Epithelial cell of prostate (primary cell): ENCODE measurements around the gene AKAP8L.
A peak's percentile ranks its signal among the peaks of the same experiment; 100 is the strongest.

Experiments
- DNase-seq: peaks from one replicate; pipeline ENCODE4 v3.0.0-alpha.2; 2011; ENCODE audit warnings: low read depth, low spot score
- H3K27ac ChIP-seq: fragments of 450-650 bp; 2 replicates; pipeline ENCODE4 v1.5.1; 2017; ENCODE audit warnings: mild to moderate bottlenecking

The AKAP8L gene

DNA sequence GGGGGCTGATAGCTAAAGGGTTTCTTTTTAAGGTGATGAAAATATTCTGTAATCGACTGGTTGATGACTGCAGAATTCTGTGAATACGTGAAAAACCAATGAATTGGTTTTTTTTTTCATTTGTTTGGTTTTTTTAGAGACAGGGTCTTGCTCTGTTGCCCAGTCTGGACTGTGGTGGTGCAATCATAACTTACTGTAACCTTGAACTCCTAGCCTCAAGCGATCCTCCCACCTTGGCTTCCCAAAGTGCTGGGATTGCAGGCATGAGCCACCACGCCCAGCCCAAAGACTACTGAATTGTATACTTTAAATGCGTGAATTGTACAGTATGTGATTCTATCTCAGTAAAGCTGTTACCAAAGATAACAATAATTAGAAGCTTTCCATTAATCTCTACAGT is 24.4 kb downstream of the AKAP8L start:
- no peak for DNase-seq
- H3K27ac ChIP-seq = no peak overlapping the region

DNA sequence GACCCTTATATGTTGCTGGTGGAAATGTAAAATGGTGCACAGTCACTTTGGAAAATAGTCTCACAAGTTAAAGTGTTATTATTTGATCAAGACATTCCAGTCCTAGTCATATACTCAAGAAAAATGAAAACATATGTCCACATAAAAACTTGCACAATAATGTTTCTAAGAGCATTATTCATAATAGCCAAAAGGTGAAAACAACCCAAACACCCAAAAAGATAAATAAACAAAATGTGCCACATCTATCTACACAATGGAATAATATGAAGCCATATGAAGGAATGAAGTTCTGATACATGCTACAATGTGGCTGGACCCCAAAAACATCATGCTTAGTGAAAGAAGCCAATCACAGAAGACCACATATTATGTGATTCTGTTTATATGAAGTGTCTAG is 24.8 kb downstream of the AKAP8L start:
- no peak for DNase-seq
- H3K27ac ChIP-seq = no peak overlapping the region

DNA sequence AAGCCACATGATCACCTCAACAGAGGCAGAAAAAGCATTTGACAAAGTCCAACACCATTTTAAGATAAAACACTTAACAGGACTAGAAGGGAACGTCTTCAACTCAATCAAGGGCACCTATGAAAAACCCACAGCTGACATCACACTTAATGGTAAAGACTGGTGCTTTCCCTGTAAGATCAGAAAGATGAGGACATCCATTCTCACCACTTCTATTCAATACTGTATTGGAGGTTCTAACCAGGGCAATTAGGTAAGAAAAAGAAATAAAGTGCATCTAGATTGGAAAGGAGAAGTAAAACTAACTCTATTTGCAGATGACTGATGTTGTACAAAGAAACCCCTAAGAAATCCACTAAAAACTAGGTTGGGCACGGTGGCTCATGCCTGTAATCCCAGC is 28.0 kb downstream of the AKAP8L start:
- no peak for DNase-seq
- no peak overlapping the region for H3K27ac ChIP-seq

DNA sequence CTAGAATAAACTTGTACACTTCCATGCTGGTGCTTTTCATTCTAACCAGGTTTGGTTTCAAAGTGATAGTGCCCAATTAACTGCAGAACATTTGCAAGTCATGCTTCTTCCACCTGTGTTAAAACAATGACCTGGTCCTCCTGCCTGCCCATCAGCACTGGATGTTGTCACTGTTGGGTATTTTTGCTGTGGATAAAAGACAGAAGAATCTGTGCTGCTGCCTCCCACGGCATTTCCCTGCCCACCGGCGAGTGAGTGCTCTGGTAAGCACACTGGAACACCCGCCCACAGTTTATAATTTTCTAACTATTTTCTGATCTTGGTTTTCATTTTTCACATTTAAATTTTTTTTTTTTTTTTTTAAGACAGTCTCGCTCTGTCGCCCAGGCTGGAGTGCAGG is 36.9 kb downstream of the AKAP8L start:
- H3K27ac ChIP-seq = peak overlapping the region; percentile 93
- DNase-seq = no peak

DNA sequence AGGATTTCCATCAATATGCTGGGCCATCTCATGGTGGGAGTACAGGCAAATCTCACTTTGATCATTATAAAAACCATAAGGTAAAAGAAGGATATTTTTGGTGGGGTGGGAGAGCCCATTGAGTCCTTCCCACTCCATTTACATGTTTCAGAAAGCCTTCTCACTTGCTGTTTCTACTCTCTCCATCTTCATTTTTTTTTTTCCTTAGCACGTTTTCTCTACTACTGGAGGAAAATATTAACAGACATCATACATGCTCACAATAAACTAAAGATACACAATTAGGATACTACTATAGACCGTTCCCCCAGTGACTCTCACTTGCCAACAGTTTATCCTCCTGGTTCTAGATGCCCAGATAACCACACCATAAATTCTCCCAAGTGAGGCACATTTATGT is 37.4 kb downstream of the AKAP8L start:
- H3K27ac ChIP-seq = peak overlapping the region; percentile 93
- DNase-seq = no peak

DNA sequence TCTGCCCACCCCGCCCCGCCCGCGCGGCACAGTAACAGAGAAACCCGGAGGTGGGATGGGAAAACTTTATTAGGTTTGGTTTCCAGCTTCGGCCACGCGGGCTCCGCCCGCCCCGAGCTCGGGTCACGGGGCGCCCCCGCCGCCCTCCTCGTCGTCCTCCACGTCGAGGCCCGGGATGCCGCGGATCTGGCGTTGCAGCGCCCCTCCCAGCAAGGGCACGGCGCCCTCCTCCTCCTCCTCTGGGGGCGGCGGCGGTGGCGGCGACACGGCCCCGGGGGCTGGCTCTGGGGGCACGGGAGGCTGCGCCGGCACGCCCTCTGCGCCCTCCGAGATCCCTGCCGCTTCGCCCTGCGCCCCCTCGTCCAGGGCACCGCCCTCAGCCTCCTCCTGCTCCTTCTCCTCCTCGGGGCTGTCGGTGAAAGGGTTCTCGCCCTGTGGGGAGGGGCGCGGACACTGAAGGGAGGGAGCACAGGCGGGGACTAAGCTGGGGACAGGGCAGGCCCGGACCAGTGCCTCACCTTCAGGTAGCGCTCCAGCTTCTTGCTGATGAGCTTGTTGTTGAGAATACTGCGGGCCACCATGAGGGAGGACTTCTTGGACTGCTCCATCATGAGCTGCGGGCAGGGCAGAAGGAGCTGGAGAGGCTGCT is 38.7 kb downstream of the AKAP8L start:
- peak; percentile 22 for DNase-seq
- H3K27ac ChIP-seq = peak overlapping the region; percentile 93

DNA sequence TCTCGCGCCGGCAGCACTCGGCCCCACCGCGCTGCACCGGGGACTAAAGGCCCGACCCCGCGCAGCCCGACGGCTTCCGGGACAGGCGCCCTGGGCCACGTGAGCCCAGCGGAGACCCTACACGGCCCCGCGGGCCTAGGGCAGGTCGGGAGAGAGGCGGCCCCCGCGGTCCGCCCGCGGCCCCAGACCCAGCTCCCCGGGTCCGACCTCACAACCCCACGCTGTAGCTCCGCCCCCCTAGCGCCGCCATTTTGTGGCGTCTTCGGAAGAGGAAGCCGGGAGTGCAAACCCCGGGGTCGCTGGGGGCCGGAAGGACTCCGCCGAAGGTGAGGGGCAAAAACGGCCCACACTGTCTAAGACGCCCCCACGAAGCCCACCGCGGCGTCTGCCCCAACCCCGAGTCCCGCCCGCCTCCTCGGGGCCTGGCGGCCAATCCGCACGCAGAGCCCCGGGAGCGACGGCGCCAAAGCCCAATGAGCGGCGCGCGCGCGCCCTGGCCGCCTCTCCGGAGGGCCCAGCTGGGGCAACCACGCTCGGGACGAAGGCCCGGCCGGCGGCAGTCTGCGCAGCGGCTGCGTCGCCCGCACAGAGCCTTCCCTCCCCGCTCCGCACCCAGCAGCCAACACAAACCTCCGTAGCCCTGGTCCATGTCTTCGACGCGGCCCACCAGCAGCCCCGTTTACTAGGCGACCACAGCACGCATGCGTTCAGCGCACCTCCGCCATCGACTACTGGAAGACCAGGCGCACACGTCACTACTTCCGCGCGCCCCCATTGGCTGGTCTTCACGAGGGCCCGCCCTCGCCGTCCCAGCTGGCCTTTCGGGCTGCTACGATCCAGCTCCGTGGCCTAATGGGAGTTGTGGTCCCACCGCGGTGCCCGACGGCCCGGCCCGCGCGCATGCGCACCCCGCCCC is 39.4 kb downstream of the AKAP8L start, which contains the start of gene AKAP8:
Gene AKAP8 (minus strand): TSS at position 705 of the 916 bp plus-strand sequence. CDS start 56 bp downstream, at position 649.
- peak within 1 kb of the TSS; percentile 93 for H3K27ac ChIP-seq
- DNase-seq = peak; percentile 93

DNA sequence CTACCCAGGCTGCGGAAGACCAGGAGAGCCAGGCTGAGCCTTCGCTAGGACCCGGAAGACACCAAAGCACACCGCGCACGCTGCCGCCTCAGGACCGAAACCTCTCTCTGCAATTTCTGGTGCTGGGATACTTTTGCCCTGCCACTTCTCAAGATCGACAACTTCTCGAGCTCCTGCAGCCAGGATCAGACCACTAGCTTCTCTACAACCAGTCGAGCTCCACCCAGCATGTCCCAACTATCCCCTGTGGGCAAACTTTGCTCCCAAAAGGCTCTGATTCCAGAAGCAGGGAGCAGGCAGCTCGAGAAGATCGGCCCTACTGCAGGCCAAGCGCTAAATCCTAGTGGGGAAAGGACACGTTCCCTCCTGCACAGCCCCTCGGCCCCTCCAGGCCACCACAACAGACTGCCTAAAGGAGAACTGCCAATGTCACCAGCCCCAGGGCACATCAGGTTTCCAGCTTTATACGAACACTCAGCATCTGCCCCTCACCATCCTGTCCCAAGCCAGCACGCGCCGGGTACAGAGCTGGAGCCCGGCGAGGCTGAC is 40.2 kb downstream of the AKAP8L start:
- H3K27ac ChIP-seq = peak overlapping the region; percentile 93
- no peak for DNase-seq

DNA sequence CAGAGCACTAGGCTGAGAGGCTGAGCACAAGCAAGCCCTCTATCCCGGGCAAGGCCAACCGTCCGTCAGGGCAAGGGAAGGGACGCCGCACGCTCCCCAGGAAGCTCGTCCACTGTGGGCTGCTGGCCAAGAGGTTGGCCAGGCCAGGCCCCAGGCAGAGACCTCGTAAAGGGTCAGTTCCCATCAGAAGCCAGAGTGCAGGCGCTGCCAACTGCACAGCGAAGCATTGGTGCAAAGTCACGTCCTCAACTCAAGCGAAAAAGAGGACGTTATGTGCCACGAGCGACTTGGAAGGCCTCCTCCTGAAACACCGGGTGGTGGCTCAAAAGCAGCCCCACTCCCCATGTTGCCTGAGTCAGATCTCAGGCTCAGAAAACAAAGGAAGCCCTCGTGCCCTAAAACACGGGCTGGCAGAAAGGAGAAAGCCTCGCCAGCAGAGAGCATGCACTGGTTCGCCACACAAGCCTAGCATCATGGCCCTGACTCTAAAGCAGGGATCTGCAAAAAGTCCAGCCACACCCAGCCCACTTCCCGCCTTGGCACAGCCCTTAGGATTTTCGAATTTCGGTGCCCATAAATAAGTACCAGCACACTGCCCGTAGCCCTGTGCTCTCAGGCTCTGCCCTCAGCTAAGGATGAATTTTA is 43.9 kb downstream of the AKAP8L start:
- no peak overlapping the region for H3K27ac ChIP-seq
- no peak for DNase-seq

DNA sequence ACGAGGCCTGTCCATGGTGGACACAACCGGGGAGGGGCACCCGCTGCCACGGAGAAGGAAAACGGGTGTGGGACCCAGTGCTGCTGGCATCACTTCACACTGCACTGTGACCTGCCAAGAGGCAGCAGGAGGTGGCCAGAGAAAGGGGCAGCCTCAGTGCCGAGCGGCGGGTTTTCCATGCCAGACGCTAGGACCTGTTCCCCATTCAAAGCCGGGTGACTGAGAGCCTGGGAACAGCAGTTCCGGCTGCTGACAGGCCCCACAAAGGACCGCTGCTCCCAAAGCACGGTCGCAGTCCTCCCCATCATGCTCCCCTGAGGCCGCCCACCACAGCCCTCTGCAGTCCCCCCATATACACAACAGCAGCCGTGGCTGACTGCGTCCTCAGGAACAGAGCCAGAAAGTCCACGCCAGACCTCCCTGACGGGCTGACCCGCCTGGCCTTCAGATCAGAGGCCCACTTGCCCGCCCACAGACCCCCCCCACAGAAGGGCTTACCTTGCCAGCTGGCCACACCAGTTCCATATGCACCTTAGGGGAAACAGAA is 44.6 kb downstream of the AKAP8L start:
- no peak for DNase-seq
- H3K27ac ChIP-seq = no peak overlapping the region

DNA sequence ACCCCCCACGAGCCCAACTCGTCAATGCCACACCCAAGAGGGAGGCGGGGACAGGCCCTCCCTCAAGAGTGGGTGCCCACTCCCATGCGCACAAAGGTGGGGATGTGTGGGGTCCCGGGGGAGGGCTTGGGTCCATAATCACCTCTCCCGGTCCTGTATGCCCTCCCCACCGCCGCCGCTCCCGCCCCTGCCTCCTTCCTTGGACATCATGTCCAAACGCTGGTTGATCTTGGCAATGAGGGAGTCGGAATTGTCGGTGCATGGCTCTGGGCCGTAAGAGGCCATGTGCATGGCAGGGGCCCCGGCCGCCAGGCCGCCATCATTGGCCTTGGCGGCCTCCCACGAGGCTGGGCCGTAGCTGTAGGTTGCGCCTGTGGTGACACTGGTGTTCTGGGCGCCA is 45.1 kb downstream of the AKAP8L start:
- no peak for DNase-seq
- no peak overlapping the region for H3K27ac ChIP-seq

DNA sequence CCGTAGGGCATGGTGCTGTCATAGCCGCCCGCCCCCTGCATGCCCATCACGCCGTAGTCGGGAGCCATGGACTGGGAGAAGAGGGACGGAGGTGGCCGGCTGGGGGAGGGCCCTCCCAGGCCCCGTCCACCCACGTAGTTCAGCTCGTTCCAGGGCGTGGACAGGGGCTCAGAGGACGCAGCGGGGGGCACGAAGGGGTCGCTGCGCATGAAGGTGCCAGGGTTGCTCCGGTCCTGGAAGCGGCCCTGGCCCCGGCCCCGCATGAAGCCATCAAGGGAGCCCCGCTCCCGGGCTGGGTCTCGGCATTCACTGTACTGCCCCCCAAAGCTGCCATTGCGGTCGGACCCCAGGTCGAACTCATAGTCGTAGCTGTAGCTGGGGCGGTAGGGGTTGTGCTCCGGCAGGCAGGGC is 45.9 kb downstream of the AKAP8L start:
- DNase-seq = no peak
- no peak overlapping the region for H3K27ac ChIP-seq

DNA sequence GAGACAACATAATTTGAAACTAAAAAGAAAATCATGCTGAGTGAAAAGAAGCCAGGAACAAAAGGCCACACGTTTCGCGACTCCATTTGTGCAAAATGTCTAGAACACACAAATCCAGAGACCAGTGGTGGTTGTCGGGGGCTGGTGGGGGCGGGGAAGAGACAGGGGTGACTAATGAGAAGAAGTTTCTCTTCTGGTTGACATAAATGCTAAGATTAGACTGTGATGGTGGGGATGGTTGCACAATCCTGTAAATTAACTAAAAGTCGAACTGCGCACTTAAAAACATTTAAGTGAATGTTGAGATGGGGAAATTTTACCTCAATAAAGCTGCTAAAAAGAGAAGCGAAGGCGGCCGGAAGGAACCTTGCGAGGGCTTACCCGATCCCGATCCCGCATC is 46.3 kb downstream of the AKAP8L start:
- H3K27ac ChIP-seq = no peak overlapping the region
- DNase-seq = no peak

DNA sequence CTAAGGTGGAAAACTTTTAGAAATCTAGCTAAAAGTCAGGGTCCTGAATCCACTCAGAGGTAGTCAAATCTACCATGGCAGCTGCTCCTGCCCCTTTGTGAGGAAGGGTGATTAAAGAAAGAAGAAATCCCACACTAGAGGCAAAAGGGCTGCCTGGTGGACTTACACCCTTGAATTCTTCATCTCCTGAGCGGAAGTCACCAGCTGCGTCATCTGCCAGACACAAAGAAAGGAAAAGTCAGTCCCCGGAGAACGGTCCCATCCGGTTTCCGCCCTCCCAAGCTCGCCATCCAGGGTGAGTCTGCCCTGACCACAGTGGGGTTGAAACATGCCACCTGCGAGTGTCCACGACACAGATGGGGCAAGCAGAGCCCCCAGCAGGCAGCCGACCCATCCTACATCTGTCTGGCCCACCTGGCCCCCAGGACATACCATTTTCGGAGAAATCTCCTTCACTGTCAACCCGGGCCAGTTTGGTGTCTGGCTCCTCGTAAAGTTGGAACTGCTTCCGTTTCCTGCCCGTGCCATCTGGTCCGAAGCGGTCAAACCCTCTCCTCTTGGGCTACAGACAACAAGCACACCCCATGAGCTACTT is 46.9 kb downstream of the AKAP8L start:
- DNase-seq = no peak
- H3K27ac ChIP-seq = no peak overlapping the region

DNA sequence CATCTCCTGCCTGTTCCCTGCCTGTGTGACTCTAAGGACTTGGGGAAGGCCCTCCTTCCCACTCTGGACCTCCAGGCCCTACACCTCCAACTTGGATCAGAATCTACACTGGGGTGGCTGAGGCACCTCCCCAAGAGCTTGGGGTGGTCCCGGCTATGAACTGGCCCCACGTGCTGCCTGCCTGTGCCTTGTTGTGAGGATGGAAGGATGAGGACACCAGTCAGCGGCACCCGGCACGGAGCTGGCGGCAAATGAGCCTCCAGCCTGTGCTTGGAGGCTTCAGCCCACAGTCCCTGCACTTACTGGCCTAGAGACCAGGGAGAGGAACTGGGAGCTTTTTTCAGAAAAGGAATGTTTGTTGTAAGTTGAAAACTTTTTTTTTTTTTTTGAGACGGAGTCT is 47.7 kb downstream of the AKAP8L start:
- H3K27ac ChIP-seq = no peak overlapping the region
- DNase-seq = no peak

DNA sequence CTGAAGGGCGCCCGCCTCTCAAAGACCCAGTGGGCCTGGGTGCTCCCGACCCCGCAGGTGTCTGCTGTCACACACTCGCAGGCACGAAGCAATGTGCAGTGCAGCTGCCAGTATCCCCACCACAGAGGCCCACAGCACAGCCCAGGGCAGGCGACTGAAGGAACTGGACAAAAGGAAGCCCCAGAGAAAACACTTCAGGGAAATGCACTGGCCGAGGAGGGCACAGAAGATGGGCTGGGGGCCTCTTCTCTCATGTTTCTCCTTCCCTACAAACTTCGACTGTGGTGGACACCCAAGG is 49.2 kb downstream of the AKAP8L start:
- DNase-seq = no peak

DNA sequence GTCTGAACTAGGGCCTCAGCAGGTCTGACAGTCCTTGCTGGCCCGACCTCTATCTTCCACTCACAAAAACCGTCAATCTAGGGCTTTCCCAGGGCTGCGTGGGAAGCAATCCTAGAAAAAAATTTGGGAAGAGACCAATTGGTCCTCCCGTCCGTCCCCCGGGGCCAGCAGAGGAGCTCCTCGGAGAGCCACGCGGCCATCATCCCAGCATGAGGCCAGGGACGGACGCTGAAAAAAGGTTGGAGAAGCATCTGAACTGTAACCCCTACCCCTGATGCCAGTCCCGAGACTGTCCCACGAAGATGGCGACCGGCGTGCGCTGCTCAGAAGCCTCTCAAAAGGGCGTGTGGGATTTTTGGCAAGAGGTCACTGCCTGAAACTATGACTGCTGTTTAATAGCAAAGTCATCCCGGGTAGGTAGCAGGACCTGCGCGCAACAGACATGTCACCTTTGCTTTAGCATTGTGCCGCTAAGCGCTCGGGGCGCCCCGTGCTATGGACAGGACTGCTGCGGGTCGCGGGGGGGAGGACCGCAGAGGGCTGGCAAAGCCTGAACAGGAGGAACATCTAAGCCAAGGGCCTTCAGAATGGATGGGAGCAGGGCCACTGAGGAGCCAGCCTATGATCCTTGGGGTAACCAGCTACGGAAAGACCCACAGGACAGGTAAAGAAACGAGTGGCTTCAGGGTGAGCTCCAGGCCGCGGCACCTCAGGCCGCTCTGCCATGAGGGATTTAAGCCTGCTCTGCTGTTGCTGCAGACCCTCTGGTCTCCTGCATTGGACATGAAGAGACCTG is 49.8 kb downstream of the AKAP8L start:
- H3K27ac ChIP-seq = no peak overlapping the region

More for the DNA sequence above, 49.2 kb downstream of the AKAP8L start:
- no peak overlapping the region for H3K27ac ChIP-seq

DNA sequence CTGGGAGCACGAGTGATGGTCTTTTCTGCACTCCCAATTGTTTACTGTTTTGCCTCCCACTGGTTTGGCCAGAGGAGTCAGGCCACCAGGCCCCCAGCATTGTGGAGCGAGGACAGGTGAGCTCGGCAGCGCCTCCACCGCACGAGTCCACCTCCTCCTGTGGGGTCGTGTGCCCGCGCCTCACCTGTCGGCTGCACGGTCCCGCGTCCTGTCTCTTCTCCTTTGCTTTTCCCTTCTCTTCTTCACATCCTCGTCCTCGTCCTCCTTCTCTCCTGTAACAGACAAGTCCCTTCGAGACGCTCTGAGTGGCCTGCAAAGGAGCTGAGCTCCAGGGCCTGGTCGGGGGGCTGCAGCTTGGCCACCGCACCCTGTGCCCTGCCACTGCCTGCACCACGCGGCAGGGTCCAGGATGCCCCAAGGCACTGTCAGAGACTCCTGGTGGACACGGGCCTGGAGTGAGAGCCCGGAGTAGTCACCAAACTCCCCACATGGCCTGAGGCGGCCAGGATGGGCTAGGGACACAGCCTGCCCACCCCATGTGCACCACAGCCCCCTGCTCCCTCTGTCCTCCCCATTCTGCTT is 50.6 kb downstream of the AKAP8L start:
- H3K27ac ChIP-seq = no peak overlapping the region
- DNase-seq = no peak

More for the DNA sequence above, 49.8 kb downstream of the AKAP8L start:
- DNase-seq = no peak

DNA sequence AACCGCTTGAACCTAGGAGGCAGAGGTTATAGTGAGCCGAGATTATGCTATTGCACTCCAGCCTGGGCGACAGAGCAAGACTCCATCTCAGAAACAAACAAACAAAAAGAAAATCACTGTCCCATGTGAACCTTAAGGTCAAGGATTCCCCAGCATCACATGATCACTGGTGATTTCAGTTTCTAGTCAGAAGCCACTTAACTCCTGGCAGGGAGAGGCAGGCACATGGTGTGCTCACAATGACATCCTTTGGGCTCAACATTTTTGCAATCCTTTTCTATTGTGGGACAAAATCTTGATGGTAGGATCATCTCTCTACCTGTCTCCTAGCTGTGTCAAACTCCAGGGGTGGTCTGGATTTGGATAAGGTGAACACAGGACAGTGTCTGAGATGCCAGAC is 51.3 kb downstream of the AKAP8L start:
- no peak overlapping the region for H3K27ac ChIP-seq
- DNase-seq = no peak
